HG03095 (cell line): ENCODE results near the gene DOCK8.

Experiments used
- ATAC-seq: cut with Tn5 transposase; IDR thresholded peaks from one replicate; pipeline ENCODE4 v1.9.1; 2021; ENCODE audit warnings: moderate library complexity; ENCODE audit not compliant: unreplicated experiment

DOCK8 gene

DNA sequence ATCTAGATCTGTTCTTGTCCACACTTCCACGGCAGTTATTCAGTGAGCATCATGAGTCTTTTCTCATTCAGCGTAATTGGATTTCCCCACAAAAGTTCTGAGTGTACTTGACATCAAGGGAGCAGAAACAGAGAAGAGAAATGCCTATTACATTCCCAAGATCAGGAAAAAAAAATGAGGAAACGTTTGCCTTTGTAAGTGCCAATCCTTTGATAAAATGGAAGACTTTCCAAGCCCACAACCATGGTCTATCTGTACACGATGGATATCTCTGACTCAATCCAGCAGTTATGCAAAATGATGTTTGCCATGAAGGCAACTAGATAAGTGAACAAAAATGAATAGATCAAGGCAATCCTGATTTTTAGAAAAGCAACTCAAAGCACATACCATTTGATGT lies 235.9 kb downstream of the DOCK8 start:
- ATAC-seq, result no peak

DNA sequence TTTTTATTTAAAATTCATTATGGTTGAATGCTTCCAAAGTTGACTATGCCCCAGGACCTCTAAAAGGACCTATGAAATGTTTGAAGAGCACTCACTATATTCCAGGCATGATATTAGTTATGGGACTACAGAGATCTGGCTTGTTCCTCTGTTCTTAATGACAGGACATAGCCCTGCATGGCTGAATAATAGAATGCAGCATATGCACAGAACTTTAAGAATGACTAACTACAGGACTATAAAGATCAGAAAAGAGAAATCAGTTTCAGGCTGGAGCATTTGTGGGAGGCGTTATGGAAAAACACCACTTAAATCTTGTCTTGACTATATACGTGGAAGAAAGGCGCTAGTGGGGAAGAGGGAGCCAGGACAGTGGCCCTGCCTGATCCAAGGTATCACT lies 239.2 kb downstream of the DOCK8 start:
- no peak for ATAC-seq

DNA sequence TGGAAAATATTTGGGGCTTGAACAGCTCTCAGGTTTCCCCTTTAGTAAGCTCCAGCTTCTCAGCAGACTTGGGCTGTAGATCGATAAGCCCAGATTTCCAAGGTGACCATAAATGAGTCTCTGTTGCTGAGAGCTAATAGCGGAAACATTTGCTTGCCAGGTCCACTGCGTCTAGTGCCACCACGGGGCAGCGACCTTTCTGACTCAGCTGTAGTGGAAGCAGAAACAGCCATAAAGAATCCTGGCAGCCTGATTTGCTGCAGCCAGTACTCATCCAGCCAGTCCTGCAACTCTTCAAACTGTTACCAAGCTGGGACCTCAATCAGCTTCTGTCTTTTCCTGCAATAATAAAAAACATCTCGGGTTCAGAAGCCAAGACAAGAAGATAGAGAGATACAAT lies 241.7 kb downstream of the DOCK8 start:
- no peak for ATAC-seq

DNA sequence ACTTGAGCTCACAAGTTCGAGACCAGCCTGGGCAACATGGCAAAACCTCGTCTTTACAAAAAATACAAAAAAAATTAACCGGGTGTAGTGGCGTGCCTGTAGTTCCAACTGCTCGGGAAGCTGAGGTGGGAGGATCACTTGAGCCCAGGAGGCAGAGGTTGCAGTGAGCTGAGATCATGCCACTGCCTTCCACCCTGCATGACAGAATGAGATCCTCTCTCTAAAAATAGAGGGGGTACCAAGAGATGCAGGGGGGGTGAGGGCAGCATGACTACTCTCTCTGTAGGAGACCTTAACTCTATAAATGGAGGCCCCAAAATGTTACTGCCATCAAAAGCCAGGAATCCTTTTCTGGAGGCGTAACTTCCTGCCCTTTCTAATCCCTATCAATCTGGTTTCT lies 243.9 kb downstream of the DOCK8 start:
- ATAC-seq, result no peak

DNA sequence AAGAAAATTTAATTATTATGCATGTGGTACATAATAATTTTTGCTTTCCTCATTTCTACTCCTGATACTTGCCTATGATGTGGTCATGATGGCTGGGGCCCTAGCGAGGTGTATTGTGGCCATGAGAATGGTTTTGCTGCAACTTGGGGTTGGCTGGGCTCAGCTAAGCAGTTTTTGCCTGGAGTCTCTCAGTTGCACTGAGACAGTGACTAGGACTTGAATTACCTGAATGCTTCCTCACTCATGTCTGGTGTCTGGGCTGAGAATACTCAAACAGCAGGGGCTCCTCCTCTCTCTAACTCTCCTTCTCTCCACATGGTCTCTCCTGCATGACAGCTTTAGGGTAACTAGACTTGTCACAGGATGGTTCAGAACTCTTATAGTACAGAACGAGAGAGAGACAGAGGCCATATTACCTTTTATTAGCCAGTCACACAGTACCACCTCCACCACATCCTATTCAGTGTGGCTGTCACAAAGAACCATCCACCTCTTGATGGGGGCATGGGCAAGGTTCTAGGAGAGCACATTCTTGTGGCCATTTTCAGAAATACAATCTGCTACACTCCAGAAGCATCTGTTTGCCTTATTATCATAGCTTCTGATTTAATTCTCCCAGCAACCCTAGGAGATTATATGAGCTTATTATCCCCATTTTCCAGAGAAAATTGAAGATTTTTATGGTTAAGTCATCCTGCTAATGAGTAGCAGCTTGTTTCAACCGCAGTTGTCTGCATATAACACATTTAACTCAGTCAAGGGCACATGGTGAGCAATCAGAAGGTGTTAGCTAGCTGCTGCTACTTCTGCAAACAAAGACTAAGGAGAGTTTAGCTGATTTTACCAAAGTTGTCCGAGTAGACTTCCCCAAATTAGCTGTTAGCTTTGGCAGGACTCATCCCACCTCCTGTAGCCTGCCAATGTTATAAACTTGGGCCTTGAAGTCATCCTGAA lies 245.1 kb downstream of the DOCK8 start:
- no peak for ATAC-seq

DNA sequence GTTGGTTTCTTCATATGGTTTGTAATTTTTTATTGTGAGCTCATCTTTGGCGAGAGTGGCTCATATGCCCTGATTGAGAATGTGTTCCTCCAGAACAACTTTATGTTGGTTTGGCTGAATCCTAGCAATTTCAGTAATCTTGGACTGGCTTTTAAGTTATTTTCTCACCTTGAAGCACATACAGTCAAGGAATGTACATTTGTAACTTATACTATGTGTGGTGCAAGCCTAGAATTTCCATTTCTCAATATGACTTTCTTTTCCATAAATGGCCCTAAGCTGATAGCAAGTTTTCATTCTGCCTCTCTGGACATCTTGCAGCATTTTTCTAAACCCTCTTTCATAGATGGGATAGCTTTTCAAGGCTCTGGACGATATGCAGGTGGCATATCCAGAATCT lies 247.5 kb downstream of the DOCK8 start:
- ATAC-seq, result no peak

DNA sequence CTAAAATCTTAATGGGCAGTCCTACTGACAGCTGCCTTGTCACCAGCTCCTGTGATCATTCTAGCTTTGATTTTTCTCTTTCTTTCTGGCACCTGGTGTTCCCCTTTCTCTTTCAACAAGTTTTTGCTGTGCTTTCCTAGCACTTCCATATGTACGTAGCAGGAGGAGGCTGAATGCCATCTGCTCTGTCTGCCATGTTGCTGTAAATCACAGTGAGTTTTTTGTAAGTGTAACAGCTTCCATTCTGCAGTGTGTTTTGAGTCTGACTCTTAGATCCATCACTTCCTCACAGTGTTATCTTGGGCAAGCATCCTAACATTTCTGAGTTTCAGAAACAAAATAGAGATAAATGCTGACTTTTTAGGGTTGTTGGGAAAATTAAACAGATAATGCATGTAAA lies 247.9 kb downstream of the DOCK8 start:
- ATAC-seq, result no peak

DNA sequence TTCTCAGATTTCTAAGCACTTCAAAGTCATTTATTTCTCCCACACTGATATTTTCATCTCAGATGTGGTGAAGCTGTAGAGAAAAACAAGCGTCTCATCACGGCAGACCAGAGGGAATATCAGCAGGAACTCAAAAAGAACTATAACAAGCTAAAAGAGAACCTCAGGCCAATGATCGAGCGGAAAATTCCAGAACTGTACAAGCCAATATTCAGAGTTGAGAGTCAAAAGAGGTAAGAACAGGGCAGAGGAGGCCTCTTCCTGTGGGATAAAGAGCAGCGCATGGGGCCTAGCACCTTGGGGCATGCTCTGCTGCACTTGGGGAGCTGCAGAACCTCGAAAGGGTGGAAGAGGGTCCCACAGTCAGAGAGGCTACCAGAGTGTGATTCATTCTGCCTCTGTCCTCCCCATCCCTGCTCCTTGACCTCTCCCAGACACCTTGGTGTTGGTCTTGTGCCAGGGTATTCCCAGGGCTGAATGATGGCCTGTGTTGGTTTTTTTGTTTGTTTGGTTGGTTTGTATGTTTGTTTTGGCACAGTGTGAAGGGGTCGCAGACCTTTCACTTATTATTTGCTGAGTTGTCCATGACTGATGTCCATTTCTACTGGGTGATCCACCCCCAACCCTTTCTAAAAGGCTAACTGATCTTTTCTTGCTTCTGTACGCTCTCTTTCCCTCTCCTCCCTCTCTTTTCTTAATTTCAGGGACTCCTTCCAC lies 248.9 kb downstream of the DOCK8 start:
- ATAC-seq, result no peak

DNA sequence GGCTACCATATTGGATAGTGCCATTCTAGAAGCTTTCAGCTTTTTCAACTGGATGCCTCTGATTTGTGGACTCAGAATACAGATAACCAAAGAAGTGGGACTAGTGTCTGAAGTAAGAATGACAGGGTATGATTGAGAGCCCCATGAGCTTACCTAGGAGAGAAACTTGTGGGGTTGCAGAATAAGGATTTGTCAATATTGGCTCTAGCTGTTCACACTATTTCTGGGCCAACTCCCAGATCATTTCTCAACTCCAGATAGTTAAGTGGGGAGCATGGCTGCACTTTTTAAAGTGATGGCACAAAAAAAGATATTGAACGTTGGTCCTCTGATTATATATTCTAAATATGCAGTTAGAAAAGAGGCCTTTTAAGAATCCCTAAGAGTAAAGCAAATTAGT lies 252.1 kb downstream of the DOCK8 start:
- ATAC-seq, result no peak

DNA sequence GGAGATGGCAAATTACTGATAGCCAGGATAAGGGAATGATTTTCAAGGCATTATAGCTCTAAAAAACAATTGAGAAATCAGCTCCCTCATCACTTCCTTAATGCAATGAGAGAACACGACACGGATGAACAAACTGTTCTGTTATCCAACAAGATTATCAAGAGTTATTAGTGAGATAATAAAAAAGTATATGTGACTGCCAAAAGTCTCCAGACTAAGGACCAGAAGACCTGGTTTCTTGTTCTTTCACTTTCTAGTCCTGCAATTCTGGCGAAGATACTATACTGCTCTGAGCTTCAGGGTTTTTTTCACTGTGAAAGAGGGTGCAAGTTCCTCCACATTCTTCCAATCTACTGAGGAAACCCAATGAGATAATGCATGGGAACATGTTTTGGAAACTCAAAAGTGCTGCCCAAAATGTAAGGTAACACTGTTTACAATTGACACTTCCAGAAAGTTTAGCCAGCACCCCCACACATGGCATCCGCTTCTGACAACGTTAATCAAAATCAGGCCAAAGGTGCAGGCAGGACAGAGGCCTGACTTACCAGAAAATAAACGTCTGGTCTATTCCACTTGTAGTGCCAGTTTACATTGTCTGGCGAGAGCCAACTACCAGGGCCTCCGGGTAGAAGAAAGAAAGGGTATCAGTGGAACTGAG lies 254.2 kb downstream of the DOCK8 start:
- no peak for ATAC-seq

DNA sequence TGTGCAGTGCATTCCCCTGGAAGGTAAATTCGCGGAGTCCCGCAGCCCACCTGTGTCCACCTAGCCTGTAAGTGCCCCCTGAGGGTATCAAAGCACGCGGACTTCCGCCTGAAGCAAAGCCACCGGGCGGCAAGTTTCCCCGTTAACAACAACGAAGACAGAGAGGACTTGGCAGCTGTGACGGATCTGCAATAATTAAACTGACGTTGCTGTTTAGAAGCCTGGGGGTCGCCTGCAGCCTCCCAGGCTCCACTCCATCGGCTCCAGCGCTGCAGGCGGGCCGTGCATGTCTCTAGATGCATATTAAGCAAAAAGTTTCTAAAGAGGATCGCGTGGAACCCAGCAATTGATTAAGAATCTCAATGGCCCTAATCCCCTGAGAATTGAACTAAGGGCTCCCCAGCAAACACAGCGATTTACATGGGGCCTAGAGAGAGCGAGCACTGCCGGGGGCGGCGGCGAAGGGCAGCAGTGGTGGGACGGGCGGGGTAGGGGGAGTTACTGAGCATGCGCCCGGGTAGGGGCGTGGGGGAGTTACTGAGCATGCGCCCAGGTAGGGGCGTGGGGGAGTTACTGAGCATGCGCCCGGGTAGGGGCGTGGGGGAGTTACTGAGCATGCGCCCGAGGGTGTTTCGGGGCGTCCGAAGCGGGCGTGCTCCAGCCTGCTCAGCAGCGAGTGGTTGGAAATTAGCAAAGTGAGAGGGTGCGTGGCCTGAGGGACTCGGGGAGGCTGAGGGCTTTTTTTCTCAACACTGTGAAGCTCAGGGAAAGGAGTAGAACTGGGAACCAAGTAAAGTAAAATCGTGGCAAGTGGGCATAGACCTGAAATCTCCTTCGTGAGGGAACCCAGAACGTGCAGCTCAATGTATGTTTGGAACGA lies 255.2 kb downstream of the DOCK8 start:
- peak; percentile 87 for ATAC-seq

DNA sequence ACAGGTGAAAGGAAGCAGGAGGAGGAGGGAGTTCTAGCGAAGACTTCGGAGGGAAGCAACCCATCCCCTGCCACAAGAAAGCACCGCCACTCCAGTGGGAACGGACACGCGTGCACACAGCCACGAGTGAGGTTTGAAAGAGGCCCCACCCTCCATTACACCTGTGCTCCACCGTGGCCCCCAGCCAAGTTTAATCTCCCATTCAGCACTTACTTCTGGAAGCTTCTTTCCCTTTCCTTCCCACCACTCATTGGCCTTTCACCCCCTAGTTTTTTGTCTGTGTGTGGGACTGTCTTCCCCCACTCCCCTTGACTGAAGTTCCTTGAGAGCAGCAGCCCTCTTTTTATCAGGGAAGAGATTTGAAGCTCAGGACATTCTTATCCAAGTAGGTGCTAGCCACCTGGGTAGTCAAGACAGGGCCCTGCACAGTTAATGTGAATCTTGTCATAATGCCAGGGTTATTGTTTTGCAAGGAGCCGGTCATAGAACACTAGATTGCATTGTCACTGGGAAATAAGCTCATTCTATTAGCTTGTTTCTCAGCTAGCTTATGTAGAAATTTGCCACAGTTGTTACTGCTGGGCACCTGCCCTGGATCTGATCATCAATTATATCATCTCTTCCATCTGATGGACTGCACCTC lies 256.0 kb downstream of the DOCK8 start:
- peak; percentile 4 for ATAC-seq

DNA sequence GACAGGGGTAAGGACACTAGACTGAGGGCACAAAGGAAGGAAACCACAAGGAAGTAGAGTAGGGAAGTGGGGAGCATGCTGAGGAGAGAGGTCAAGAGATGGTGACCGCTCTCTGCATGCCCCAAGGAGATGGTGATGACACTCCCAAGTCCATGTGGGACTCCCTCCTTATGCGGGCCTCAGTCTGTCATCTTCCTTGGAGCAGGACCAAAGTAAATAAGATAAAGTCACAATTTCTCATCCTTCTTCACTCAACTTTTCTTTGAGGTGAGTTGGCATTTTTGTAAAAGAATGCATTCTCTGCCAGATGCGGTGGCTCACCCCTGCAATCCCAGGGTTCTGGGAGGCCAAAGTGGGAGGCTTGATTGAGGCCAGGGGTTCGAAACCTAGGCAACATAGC lies 256.7 kb downstream of the DOCK8 start:
- no peak for ATAC-seq

DNA sequence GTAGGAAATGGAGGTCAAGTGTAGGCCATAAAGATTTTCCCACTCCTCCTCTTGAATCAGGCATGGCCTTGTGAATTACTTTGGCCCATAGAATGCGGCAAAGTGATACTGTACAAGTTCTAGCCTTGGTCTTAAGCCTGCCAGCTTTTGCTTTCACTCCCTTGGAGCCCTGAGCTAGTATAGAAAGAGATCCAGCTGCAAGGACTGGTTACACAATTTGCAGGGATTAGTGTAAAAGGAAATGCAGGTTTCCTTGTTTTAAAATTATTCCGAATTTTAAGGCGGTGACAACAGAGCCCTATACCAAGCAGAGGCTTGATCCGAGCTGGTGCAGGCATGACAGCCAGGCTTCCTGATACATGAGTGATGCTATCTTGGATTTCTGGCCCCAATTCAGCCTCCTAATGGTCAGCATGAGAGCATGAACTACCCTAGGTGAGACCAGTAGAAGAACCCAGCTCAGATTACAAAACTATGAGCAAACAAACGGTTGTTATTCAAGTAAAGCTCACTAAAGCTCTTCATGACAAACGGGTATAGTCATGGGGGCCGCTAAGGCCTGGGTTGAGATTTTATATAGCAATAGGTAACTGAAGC lies 257.9 kb downstream of the DOCK8 start:
- no peak for ATAC-seq

DNA sequence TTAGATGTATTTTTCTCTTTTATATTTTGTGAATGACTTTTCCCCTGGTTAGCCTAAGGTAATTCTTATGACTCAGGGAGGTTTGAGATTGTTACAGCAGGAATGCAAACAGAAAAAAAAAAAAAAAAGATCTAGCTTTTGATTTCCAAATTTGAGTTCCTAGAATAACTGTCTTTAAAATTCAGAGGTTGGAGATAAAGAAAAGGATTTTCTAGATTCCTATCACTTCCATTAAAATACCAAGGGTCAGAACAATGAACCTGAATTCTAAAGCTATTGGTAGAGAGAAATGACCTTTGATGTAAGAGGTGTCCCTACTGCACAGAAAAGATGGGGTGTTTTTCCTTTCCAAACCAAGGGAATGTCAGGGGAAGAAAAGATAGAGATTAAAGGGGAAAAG lies 262.5 kb downstream of the DOCK8 start:
- no peak for ATAC-seq

DNA sequence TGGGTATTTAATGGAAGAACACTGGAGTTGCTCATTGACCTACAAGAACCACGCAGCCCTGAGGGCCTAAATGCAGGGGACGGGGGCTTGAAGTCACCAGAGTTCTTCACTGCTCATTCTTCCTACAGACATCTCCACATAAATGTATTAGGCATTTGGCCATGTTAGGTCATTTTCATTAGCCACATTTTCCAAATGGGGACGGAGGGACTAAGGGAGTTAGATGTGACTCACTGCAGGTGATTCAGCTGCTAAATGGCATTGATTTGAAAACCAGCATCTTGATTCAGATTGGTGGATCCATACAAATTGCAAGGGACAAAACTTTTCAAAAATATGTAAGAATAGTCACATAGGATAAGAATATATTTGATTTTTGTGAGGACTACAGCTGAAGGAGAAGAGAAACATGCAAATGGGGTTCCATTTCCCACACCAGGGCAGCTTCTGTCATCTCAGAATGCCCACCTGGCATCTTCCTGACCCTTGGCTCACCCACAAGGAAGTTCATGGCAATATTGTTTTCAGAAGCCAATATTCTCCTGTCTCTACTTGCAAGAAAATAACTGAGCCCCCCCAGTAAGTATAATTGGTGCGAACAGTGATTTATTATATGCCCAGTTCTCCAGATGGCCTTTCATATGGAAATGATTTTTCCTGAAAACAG lies 264.8 kb downstream of the DOCK8 start:
- no peak for ATAC-seq

DNA sequence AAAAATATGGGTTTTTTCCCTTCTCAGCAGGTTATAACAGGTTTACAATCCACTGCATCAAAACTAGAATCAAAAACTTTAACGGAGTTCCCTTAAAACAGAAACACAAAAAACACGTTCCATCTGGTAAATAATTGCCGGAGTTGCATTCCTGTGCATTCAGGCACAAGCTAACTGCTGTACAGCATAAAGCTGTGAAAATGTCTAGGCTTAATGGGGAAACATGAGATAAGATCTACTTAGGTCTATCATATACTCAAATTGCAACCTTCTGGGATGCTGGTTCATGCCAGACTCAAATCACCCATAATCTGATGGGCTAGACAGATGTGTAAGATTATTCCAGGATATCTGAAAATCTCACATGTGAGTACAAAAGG lies 265.3 kb downstream of the DOCK8 start:
- ATAC-seq, result no peak

DNA sequence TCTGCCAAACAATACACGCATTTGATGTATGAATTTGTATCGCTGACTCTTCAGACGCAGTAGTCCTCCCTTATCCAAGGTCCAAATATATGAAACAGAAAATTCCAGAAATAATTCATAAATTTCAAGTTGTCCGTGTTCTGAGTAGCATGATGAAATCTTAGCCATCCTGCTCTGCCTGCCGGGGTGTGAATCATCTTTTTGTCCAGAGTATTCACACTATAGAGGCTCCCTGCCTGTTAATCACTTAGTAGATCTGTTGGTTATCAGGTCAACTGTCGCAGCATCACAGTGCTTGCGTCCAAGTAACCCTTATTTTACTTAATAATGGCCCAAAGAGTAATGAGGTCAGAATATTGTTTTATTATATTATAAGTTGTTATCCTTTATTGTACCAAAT lies 268.1 kb downstream of the DOCK8 start:
- ATAC-seq, result no peak

DNA sequence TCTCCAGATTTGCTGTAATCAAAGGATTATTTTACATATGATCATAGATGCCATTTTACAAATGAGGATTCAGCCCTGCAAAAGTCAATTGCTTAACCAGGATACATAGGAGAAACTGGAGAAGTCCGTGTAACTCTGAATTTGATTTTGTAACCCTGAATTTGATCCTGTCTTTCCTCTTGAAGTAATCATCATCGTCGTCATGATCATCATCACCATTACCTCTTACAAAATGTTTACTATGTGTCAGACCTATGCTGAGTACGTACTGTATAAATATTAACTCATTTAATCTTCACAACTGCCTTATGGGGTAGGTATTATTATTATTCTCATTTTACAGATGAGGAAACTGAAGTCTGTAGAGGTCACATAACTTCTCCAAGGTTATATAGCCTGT lies 271.5 kb downstream of the DOCK8 start:
- ATAC-seq, result no peak
